K562 (cell line): Measurements from ENCODE around the gene PAM. TPM values are rescaled to one million over a fixed set of nuclear protein-coding genes. Genes with fewer than 3 reads are reported as not detected.

Source experiments
- BRF1 ChIP-seq: IDR thresholded peaks from 3 replicates; pipeline ENCODE4 v1.6.1; 2011; ENCODE audit warnings: borderline replicate concordance, mild to moderate bottlenecking; ENCODE audit not compliant: insufficient read length; ENCODE audit errors: extremely low read depth
- C11orf30 ChIP-seq: fragments of 450-650 bp; IDR thresholded peaks from 2 replicates; pipeline ENCODE4 v1.6.1; 2016; ENCODE audit warnings: low read depth, mild to moderate bottlenecking
- CHD2 ChIP-seq: IDR thresholded peaks from 2 replicates; pipeline ENCODE4 v1.6.1; 2011; ENCODE audit warnings: low read depth, low read length
- EP300 ChIP-seq: IDR thresholded peaks from 2 replicates; pipeline ENCODE4 v1.6.1; 2012; ENCODE audit warnings: low read length, improper control_type of control experiment
- IFI16 ChIP-seq: fragments of 250-450 bp; sonication (Bioruptor Pico); IDR thresholded peaks from 2 replicates; pipeline ENCODE4 v2.1.2; 2022; ENCODE audit warnings: mild to moderate bottlenecking, inconsistent platforms
- NFE2 ChIP-seq: IDR thresholded peaks from 2 replicates; pipeline ENCODE4 v1.6.1; 2014; ENCODE audit warnings: antibody characterized with exemption, low read depth
- NR4A1 ChIP-seq, 2 experiments: fragments of 250-450 bp in 1 of 2; fragments of 450-650 bp in 1 of 2; sonication (Bioruptor Pico) in 1 of 2; IDR thresholded peaks; 2 replicates each; pipeline versions ENCODE4 v1.4.0 to v1.6.1; 2016 to 2020; ENCODE audit warnings: mild to moderate bottlenecking in 2 of 2, missing compliant biosample characterization in 1 of 2, missing genetic modification characterization in 1 of 2, moderate library complexity in 1 of 2
- OTX1 ChIP-seq: fragments of 450-650 bp; formaldehyde crosslinking; IDR thresholded peaks from 2 replicates; pipeline ENCODE4 v1.4.0; 2022; ENCODE audit warnings: mild to moderate bottlenecking
- POLR2AphosphoS2 ChIP-seq: IDR thresholded peaks from 2 replicates; pipeline ENCODE4 v1.6.1; 2012; ENCODE audit warnings: low read length, improper control_type of control experiment
- SMAD1 ChIP-seq: fragments of 150-350 bp; IDR thresholded peaks from 2 replicates; pipeline ENCODE4 v1.6.1; 2014; ENCODE audit warnings: low read length, low read depth; ENCODE audit not compliant: partially characterized antibody
- STAG1 ChIP-seq: sonication (generic); formaldehyde crosslinking; IDR thresholded peaks from 2 replicates; pipeline ENCODE4 v1.5.0; 2020; ENCODE audit warnings: missing genetic modification reagents, borderline replicate concordance
- ZBTB1 ChIP-seq: sonication (generic); formaldehyde crosslinking; IDR thresholded peaks from 2 replicates; pipeline ENCODE4 v1.8.1; 2023; ENCODE audit warnings: missing genetic modification reagents, low read depth, mild to moderate bottlenecking, borderline replicate concordance
- ZNF311 ChIP-seq: fragments of 250-450 bp; sonication (Bioruptor Pico); IDR thresholded peaks from 2 replicates; pipeline ENCODE4 v1.4.0; 2020; ENCODE audit warnings: mild to moderate bottlenecking, moderate library complexity
- ZNF668 ChIP-seq: fragments of 250-450 bp; sonication (Bioruptor Pico); IDR thresholded peaks from 2 replicates; pipeline ENCODE4 v1.8.0; 2022; ENCODE audit warnings: mild to moderate bottlenecking, inconsistent platforms
- ZNF76 ChIP-seq: fragments of 250-450 bp; sonication (Bioruptor Pico); IDR thresholded peaks from 2 replicates; pipeline ENCODE4 v1.4.0; 2020; ENCODE audit warnings: mild to moderate bottlenecking, moderate library complexity, borderline replicate concordance
- ZZZ3 ChIP-seq: fragments of 450-650 bp; IDR thresholded peaks from 2 replicates; pipeline ENCODE4 v1.6.1; 2016; ENCODE audit warnings: antibody characterized with exemption, mild to moderate bottlenecking, moderate library complexity
- polyA plus RNA-seq, 8 experiments: library from polyadenylated mRNA; depleted of rRNA in 4 of 8; stranded (reverse) in 5 of 8; unstranded in 3 of 8; fragments of >200 nt; fragmentation: Nextera tagmentation in 2 of 8; fragmentation: Illumina TruSeq in 1 of 8; extraction: Ambion mirVana in 2 of 8; extraction: Trizol in 1 of 8; gene quantifications; 2 replicates each; pipeline versions ENCODE4 v1.2.1 to v1.2.3, GENCODE V29; 2011 to 2014; ENCODE audit warnings: inconsistent platforms in 1 of 8, missing spikeins in 1 of 8
- total RNA-seq, 7 experiments: library from RNA; depleted of rRNA in 6 of 7; stranded (reverse); fragments of >200 nt in 6 of 7; fragmentation: Illumina TruSeq in 2 of 7; extraction: Trizol in 2 of 7; gene quantifications; 2 replicates each; pipeline versions ENCODE4 v1.2.1 to v1.2.3, GENCODE V29; 2011 to 2021; ENCODE audit warnings: low replicate concordance in 1 of 7
- TF ChIP-seq, protein P1 (sequence below): conservative IDR thresholded peaks from 2 replicates; pipeline ENCODE4 v1.6.1; 2011; ENCODE audit warnings: low read depth, mild to moderate bottlenecking, low read length; ENCODE audit not compliant: control insufficient read depth
- TF ChIP-seq, protein P2 (sequence below): fragments of 450-650 bp; formaldehyde crosslinking; IDR thresholded peaks from 2 replicates; pipeline ENCODE4 v1.4.0; 2022; ENCODE audit warnings: missing genetic modification characterization
- TF ChIP-seq, protein P3 (sequence below): fragments of 250-450 bp; sonication (Bioruptor Pico); IDR thresholded peaks from 2 replicates; pipeline ENCODE4 v1.8.0; 2022; ENCODE audit warnings: moderate library complexity, mild to moderate bottlenecking, inconsistent platforms

PAM gene
- total and polyA plus RNA-seq, 9 of the 15 experiments (the other 6 are each of a cell fraction or from before 2014, with no cell fraction given) = 0.39 to 3.1 (median 0.77) TPM

DNA sequence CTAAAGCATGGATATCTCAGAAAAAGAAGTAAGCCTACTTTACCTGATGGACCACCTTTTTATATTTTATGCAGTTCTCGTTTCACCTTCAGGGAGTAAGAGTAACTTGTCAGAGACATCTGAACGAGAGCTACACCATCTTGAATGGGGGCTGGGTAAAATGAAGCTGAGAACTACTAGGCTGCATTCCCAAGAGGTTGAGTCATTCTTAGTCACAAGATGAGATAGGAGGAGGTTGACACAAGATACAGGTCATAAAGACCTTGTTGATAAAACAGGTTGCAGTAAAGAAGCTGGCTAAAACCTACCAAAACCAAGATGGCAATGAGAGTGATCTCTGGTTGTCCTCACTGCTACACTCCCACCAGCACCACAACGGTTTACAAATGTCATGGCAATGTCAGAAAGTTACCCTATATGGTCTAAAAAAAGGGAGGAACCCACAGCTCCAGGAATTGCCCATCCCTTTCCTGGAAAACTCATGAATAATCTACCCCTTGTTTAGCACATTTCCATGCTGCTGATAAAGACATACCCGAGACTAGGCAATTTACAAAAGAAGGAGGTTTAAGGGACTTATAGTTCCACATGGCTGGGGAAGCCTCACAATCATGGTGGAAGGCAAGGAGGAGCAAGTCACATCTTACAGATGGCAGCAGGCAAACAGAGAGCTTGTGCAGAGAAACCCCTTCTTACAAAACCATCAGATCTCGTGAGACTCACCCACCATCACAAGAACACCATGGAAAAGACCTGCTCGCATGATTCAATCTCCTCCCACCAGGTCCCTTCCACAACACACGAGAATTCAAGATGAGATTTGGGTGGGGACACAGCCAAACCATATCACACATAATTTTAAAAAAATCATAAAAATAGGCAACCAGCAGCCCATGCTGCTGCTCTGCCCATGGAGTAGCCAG is 302.4 kb downstream of the PAM start (continued):
- TF ChIP-seq, protein P1, sequence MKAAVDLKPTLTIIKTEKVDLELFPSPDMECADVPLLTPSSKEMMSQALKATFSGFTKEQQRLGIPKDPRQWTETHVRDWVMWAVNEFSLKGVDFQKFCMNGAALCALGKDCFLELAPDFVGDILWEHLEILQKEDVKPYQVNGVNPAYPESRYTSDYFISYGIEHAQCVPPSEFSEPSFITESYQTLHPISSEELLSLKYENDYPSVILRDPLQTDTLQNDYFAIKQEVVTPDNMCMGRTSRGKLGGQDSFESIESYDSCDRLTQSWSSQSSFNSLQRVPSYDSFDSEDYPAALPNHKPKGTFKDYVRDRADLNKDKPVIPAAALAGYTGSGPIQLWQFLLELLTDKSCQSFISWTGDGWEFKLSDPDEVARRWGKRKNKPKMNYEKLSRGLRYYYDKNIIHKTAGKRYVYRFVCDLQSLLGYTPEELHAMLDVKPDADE = no peak
- TF ChIP-seq ZNF668 (peak; percentile 95), ZNF76 (CRISPR knock-in tag) (peak; percentile 97), SMAD1 (no peak), ZNF311 (peak; percentile 98), ZBTB1 (CRISPR knock-in tag) (no peak), C11orf30 (no peak), EP300 (0 out of 2 replicates have a peak, but pooled peaks have one; percentile 28), IFI16 (CRISPR knock-in tag) (peak; percentile 89), POLR2AphosphoS2 (no peak), CHD2 (peak; percentile 63), NR4A1 (CRISPR knock-in tag; IDR thresholded peaks at IDR 0.05) (peak; percentile 96; the same call in 1 of the 2 replicates), NR4A1 (tag; IDR thresholded peaks at IDR 0.05) (peak; percentile 97), STAG1 (CRISPR knock-in tag) (no peak), OTX1 (peak; percentile 79; the same call in 1 of the 2 replicates), ZZZ3 (no peak), BRF1 (no peak), NFE2 (0 out of 2 replicates have a peak, but pooled peaks have one; percentile 1)
- TF ChIP-seq, protein P2, sequence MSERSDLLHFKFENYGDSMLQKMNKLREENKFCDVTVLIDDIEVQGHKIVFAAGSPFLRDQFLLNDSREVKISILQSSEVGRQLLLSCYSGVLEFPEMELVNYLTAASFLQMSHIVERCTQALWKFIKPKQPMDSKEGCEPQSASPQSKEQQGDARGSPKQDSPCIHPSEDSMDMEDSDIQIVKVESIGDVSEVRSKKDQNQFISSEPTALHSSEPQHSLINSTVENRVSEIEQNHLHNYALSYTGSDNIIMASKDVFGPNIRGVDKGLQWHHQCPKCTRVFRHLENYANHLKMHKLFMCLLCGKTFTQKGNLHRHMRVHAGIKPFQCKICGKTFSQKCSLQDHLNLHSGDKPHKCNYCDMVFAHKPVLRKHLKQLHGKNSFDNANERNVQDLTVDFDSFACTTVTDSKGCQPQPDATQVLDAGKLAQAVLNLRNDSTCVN (CRISPR knock-in tag) = peak; percentile 88; the same call in 1 of the 2 replicates
- TF ChIP-seq, protein P3, sequence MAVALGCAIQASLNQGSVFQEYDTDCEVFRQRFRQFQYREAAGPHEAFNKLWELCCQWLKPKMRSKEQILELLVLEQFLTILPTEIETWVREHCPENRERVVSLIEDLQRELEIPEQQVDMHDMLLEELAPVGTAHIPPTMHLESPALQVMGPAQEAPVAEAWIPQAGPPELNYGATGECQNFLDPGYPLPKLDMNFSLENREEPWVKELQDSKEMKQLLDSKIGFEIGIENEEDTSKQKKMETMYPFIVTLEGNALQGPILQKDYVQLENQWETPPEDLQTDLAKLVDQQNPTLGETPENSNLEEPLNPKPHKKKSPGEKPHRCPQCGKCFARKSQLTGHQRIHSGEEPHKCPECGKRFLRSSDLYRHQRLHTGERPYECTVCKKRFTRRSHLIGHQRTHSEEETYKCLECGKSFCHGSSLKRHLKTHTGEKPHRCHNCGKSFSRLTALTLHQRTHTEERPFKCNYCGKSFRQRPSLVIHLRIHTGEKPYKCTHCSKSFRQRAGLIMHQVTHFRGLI = peak; percentile 90
